HG03280 (cell line): ENCODE data around the gene MYLK4.

ENCODE experiments used
- ATAC-seq: cut with Tn5 transposase; IDR thresholded peaks from one replicate; pipeline ENCODE4 v1.9.1; 2021; ENCODE audit warnings: mild to moderate bottlenecking, moderate library complexity; ENCODE audit not compliant: unreplicated experiment

MYLK4 gene

GRCh38 chr6:2634139-2634964 lies 116.4 kb downstream of the MYLK4 start:
- ATAC-seq, result peak; percentile 80

- ATAC-seq, result no peak
Measured at GRCh38 chr6:2633736-2634135, 117.0 kb downstream of the MYLK4 start.

GRCh38 chr6:2632976-2633584 lies 117.6 kb downstream of the MYLK4 start:
- ATAC-seq, result no peak

- no peak for ATAC-seq
Measured at GRCh38 chr6:2632368-2632767, 118.4 kb downstream of the MYLK4 start.

- no peak for ATAC-seq
Measured at GRCh38 chr6:2630891-2631571, 119.7 kb downstream of the MYLK4 start.

- ATAC-seq, result no peak
Measured at GRCh38 chr6:2630359-2630758, 120.4 kb downstream of the MYLK4 start.

- ATAC-seq, result no peak
Measured at GRCh38 chr6:2626401-2626800, 124.3 kb downstream of the MYLK4 start.

GRCh38 chr6:2625581-2625980 lies 125.1 kb downstream of the MYLK4 start:
- ATAC-seq, result no peak

GRCh38 chr6:2624177-2624576 lies 126.5 kb downstream of the MYLK4 start:
- ATAC-seq, result no peak

- ATAC-seq, result no peak
Measured at GRCh38 chr6:2623295-2623694, 127.4 kb downstream of the MYLK4 start.

- ATAC-seq, result no peak
Measured at GRCh38 chr6:2622671-2623070, 128.1 kb downstream of the MYLK4 start.

- ATAC-seq, result no peak
Measured at GRCh38 chr6:2619651-2620050, 131.1 kb downstream of the MYLK4 start.

GRCh38 chr6:2617729-2618128 lies 133.0 kb downstream of the MYLK4 start:
- ATAC-seq, result no peak

- no peak for ATAC-seq
Measured at GRCh38 chr6:2616811-2617210, 133.9 kb downstream of the MYLK4 start.

- ATAC-seq, result no peak
Measured at GRCh38 chr6:2615251-2615650, 135.5 kb downstream of the MYLK4 start.

GRCh38 chr6:2614846-2615245 lies 135.9 kb downstream of the MYLK4 start:
- no peak for ATAC-seq

GRCh38 chr6:2614155-2614554 lies 136.6 kb downstream of the MYLK4 start:
- ATAC-seq, result no peak
